Measurements from ENCODE around the gene ATOSB. TPM values are rescaled to one million over a fixed set of nuclear protein-coding genes. Genes with fewer than 3 reads are reported as not detected.

Gene ATOSB
- total and polyA plus RNA-seq, 4 donors = 9.5 to 32.0 (median 23.0) TPM

DNA sequence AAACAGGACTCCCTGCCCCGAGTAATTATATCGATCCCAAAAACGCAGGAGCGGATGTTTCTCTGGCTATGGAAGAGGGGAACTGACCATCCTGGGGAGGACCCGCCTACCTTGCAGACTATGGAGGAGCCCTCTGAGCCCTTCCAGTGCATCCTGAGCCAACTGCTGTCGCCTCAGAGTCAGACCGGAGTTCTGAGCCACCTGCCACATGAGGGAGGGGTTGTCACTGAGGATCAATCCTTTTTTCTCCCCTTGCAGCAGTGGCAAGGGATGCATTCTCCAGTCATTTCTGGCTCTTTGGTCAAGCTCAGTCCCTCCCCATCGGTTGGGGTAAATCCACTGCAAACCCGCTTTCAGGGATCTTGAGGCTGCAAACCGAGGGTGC, 36.6 kb downstream of the ATOSB start:
- peak overlapping the region; percentile 57 to 66 for H3K27ac ChIP-seq (ENCODE audit: low read depth in 1 of 2, low read length in 1 of 2)
- no peaks in the 10 kb centered on the region for H3K27me3 ChIP-seq (ENCODE audit: control insufficient read depth in 3 of 3, insufficient read depth in 3 of 3, low read length in 2 of 3)
- no peaks in the 10 kb centered on the region for H3K9me3 ChIP-seq (ENCODE audit: control insufficient read depth in 4 of 4, insufficient read depth in 3 of 4, low read length in 3 of 4)
- ATAC-seq (ENCODE audit: insufficient read depth, low FRiP score) (no peak), DNase-seq (no peak)
- peak overlapping the region; percentile 51 to 69 for H3K9ac ChIP-seq (ENCODE audit: insufficient read depth in 1 of 2, low read length in 2 of 2)
- TF ChIP-seq, protein P1, sequence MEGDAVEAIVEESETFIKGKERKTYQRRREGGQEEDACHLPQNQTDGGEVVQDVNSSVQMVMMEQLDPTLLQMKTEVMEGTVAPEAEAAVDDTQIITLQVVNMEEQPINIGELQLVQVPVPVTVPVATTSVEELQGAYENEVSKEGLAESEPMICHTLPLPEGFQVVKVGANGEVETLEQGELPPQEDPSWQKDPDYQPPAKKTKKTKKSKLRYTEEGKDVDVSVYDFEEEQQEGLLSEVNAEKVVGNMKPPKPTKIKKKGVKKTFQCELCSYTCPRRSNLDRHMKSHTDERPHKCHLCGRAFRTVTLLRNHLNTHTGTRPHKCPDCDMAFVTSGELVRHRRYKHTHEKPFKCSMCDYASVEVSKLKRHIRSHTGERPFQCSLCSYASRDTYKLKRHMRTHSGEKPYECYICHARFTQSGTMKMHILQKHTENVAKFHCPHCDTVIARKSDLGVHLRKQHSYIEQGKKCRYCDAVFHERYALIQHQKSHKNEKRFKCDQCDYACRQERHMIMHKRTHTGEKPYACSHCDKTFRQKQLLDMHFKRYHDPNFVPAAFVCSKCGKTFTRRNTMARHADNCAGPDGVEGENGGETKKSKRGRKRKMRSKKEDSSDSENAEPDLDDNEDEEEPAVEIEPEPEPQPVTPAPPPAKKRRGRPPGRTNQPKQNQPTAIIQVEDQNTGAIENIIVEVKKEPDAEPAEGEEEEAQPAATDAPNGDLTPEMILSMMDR (IDR thresholded peaks at IDR 0.05; ENCODE audit: control extremely low read depth, extremely low read depth) = no peak
- H3K4me1 ChIP-seq (ENCODE audit: control insufficient read depth in 5 of 5, insufficient read depth in 5 of 5, low read length in 5 of 5) = peaks cover 0 to 16% (median 7%) of the 10 kb centered on the region in 5 donors
- peaks cover 0 to 22% (median 12%) of the 10 kb centered on the region in 4 donors for H3K36me3 ChIP-seq (ENCODE audit: control insufficient read depth in 4 of 4, insufficient read depth in 4 of 4, low read length in 4 of 4)
- WGBS, 2 donors = 4 to 7% methylated on average over 10 of the region's 10 CpGs
- H3K4me3 ChIP-seq = peak overlapping the region; percentile 66

DNA sequence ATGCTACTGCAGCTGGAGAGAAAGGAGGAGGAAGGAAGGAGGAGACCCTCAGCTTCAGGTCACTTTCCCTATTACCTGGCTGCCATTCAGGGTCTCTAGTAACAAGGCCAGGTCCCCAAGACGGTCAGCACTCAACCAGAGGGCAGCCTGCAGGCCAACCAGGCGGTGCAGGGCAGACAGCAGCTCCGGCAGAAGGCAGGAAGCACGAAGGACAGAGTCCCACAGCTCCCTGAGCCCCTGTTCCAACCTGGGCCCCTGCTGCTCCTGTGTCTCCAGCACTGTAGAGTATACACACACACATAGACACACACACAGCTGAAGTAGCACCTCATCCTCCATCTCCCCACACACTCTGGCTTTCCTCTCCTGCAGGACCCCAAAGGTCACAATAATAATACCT, 37.6 kb downstream of the ATOSB start:
- TF ChIP-seq, protein P1 (IDR thresholded peaks at IDR 0.05; ENCODE audit: control extremely low read depth, extremely low read depth) = no peak
- no peak overlapping the region for H3K27ac ChIP-seq (ENCODE audit: low read depth in 1 of 2, low read length in 1 of 2)
- DNase-seq (no peak), ATAC-seq (ENCODE audit: insufficient read depth, low FRiP score) (no peak)
- H3K4me3 ChIP-seq = no peak overlapping the region
- peak overlapping the region in 1 of 2 donors; percentile 28 for H3K9ac ChIP-seq (ENCODE audit: insufficient read depth in 1 of 2, low read length in 2 of 2)
- no peaks in the 10 kb centered on the region for H3K9me3 ChIP-seq (ENCODE audit: control insufficient read depth in 4 of 4, insufficient read depth in 3 of 4, low read length in 3 of 4)
- peaks cover 0 to 29% (median 13%) of the 10 kb centered on the region in 4 donors for H3K36me3 ChIP-seq (ENCODE audit: control insufficient read depth in 4 of 4, insufficient read depth in 4 of 4, low read length in 4 of 4)
- peaks cover 0 to 16% (median 7%) of the 10 kb centered on the region in 5 donors for H3K4me1 ChIP-seq (ENCODE audit: control insufficient read depth in 5 of 5, insufficient read depth in 5 of 5, low read length in 5 of 5)
- WGBS, 2 donors = 74 to 79% methylated on average over 4 of the region's 4 CpGs
- no peaks in the 10 kb centered on the region for H3K27me3 ChIP-seq (ENCODE audit: control insufficient read depth in 3 of 3, insufficient read depth in 3 of 3, low read length in 2 of 3)

DNA sequence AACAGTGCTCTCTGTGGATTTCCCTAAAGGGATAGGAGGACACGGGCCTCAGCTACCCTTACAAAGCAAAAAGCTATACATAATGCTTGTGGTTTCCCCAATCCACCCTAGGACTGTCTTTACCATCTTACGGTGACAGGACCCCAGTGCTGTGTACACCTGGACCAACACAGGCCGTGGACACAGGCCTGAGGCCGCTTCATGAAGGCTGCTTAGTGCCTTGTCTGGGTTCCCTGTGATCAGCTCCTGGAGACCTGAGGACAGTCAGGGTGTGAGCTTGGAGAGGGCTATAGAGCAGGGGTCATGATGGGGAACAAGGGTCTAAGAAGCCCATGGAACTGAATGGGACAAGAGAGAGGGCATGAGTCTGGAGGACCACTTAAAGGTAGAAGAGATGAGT, 38.8 kb downstream of the ATOSB start:
- ATAC-seq (ENCODE audit: insufficient read depth, low FRiP score) (no peak), DNase-seq (no peak)
- no peak overlapping the region for H3K4me3 ChIP-seq
- no peaks in the 10 kb centered on the region for H3K27me3 ChIP-seq (ENCODE audit: control insufficient read depth in 3 of 3, insufficient read depth in 3 of 3, low read length in 2 of 3)
- H3K9me3 ChIP-seq (ENCODE audit: control insufficient read depth in 4 of 4, insufficient read depth in 3 of 4, low read length in 3 of 4) = no peaks in the 10 kb centered on the region
- H3K9ac ChIP-seq (ENCODE audit: insufficient read depth in 1 of 2, low read length in 2 of 2) = no peak overlapping the region
- no peak overlapping the region for H3K27ac ChIP-seq (ENCODE audit: low read depth in 1 of 2, low read length in 1 of 2)
- TF ChIP-seq, protein P1 (IDR thresholded peaks at IDR 0.05; ENCODE audit: control extremely low read depth, extremely low read depth) = no peak
- H3K36me3 ChIP-seq (ENCODE audit: control insufficient read depth in 4 of 4, insufficient read depth in 4 of 4, low read length in 4 of 4) = peaks cover 0 to 32% (median 13%) of the 10 kb centered on the region in 4 donors
- H3K4me1 ChIP-seq (ENCODE audit: control insufficient read depth in 5 of 5, insufficient read depth in 5 of 5, low read length in 5 of 5) = peaks cover 0 to 16% (median 7%) of the 10 kb centered on the region in 5 donors
- 95 to 99% methylated on average over 4 of the region's 4 CpGs for WGBS, 2 donors

DNA sequence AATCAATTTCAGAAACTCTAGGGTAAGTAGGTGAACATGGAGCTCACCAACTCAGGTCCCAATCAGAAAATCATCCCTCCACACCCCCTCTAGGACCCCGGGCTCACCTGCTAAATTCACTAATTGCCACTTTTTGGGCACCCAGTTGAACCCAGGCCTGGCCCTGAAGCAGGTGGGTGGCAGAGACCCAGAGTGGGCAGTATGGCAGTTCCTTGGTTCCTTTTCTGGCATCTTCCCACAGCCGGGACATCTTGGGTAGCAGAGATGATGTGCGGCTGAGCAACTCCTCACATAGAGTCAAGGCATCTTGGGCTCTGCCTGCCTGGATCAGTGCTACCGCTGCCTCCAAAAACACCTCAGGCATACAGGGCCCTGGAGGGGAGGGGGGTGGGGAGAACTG, 40.3 kb downstream of the ATOSB start:
- Histone ChIP-seq H3K4me3 (no peak overlapping the region), H3K36me3 (ENCODE audit: control insufficient read depth in 4 of 4, insufficient read depth in 4 of 4, low read length in 4 of 4) (peaks cover 0 to 32% (median 13%) of the 10 kb centered on the region in 4 donors), H3K4me1 (ENCODE audit: control insufficient read depth in 5 of 5, insufficient read depth in 5 of 5, low read length in 5 of 5) (peaks cover 7 to 25% (median 8%) of the 10 kb centered on the region in 5 donors), H3K27me3 (ENCODE audit: control insufficient read depth in 3 of 3, insufficient read depth in 3 of 3, low read length in 2 of 3) (no peaks in the 10 kb centered on the region), H3K9ac (ENCODE audit: insufficient read depth in 1 of 2, low read length in 2 of 2) (no peak overlapping the region), H3K9me3 (ENCODE audit: control insufficient read depth in 4 of 4, insufficient read depth in 3 of 4, low read length in 3 of 4) (no peaks in the 10 kb centered on the region), H3K27ac (ENCODE audit: low read depth in 1 of 2, low read length in 1 of 2) (no peak overlapping the region)
- DNase-seq (no peak), ATAC-seq (ENCODE audit: insufficient read depth, low FRiP score) (no peak)
- TF ChIP-seq, protein P1 (IDR thresholded peaks at IDR 0.05; ENCODE audit: control extremely low read depth, extremely low read depth) = no peak
- 97 to 98% methylated on average over 4 of the region's 4 CpGs for WGBS, 2 donors

Data from lung (tissue), 12 donors.